Measurements from ENCODE around the gene MS4A10. TPM values are rescaled to one million over a fixed set of nuclear protein-coding genes. Genes with fewer than 3 reads are reported as not detected.

MS4A10 gene
- polyA plus RNA-seq, 1 donor (not counting 4 experiments of a cell fraction or from before 2014, with no cell fraction given) = not detected

- H3K36me3 ChIP-seq (ENCODE audit: control insufficient read depth in 2 of 2, extremely low read depth in 1 of 2, insufficient read depth in 2 of 2, low read length in 2 of 2) = no peaks in the 10 kb centered on the region
- dilution Hi-C loops (cut with MboI; ENCODE audit: extremely low pct_ligation_motif_present, low sequenced_read_pairs) = no loop called here
- H3K27me3 ChIP-seq (ENCODE audit: control insufficient read depth, extremely low read depth, insufficient read depth, low read length) = no peaks in the 10 kb centered on the region
- H3K27ac ChIP-seq (ENCODE audit: control insufficient read depth, insufficient read depth, low read length) = no peak overlapping the region
- H3K9ac ChIP-seq (ENCODE audit: control insufficient read depth, extremely low read depth, insufficient read depth, low read length) = no peak overlapping the region
- H3K4me2 ChIP-seq (ENCODE audit: control insufficient read depth, extremely low read depth, insufficient read depth, low read depth, low read length) = no peak overlapping the region
- H3K79me2 ChIP-seq (ENCODE audit: control insufficient read depth, insufficient read depth, low read length) = no peaks in the 10 kb centered on the region
- H3K4me1 ChIP-seq (ENCODE audit: control insufficient read depth, extremely low read depth, insufficient read depth, low read length) = no peaks in the 10 kb centered on the region
- H3K4me3 ChIP-seq (ENCODE audit: control insufficient read depth in 2 of 3, extremely low read depth in 1 of 3, insufficient read depth in 2 of 3, low read depth in 1 of 3, low read length in 3 of 3) = no peak overlapping the region
- no peaks in the 10 kb centered on the region for H3K9me3 ChIP-seq (ENCODE audit: control insufficient read depth, low read depth, low read length)
- no peaks in the 10 kb centered on the region for H3K9me1 ChIP-seq (ENCODE audit: control insufficient read depth, extremely low read depth, insufficient read depth, low read length)
- no peak overlapping the region for H2AFZ ChIP-seq (ENCODE audit: control insufficient read depth, low read length)
- TF ChIP-seq EZH2 (IDR thresholded peaks at IDR 0.05; ENCODE audit: low read length) (no peak), CTCF (optimal IDR thresholded peaks at IDR 0.05 in 1 of 3, IDR thresholded peaks at IDR 0.05 in 1 of 3, conservative IDR thresholded peaks at IDR 0.05 in 1 of 3; ENCODE audit: extremely low read depth in 1 of 3, insufficient read depth in 2 of 3, low read length in 3 of 3) (no peak)
- no peaks in the 10 kb centered on the region for H4K20me1 ChIP-seq (ENCODE audit: control insufficient read depth, extremely low read depth, insufficient read depth, low read length)
- FAIRE-seq (no peak), DNase-seq (ENCODE audit: low read depth, low spot score) (no peak)
Measured at GRCh38 chr11:60798631-60799030, 13.5 kb downstream of the MS4A10 start.

GRCh38 chr11:60801194-60801593, 16.1 kb downstream of the MS4A10 start:
- DNase-seq (ENCODE audit: low read depth, low spot score) (no peak), FAIRE-seq (no peak)
- Histone ChIP-seq H3K9me1 (ENCODE audit: control insufficient read depth, extremely low read depth, insufficient read depth, low read length) (no peaks in the 10 kb centered on the region), H3K9me3 (ENCODE audit: control insufficient read depth, low read depth, low read length) (no peaks in the 10 kb centered on the region), H2AFZ (ENCODE audit: control insufficient read depth, low read length) (no peak overlapping the region), H3K27ac (ENCODE audit: control insufficient read depth, insufficient read depth, low read length) (no peak overlapping the region), H3K4me1 (ENCODE audit: control insufficient read depth, extremely low read depth, insufficient read depth, low read length) (no peaks in the 10 kb centered on the region), H3K79me2 (ENCODE audit: control insufficient read depth, insufficient read depth, low read length) (no peaks in the 10 kb centered on the region), H3K36me3 (ENCODE audit: control insufficient read depth in 2 of 2, extremely low read depth in 1 of 2, insufficient read depth in 2 of 2, low read length in 2 of 2) (no peaks in the 10 kb centered on the region), H3K4me2 (ENCODE audit: control insufficient read depth, extremely low read depth, insufficient read depth, low read depth, low read length) (no peak overlapping the region), H4K20me1 (ENCODE audit: control insufficient read depth, extremely low read depth, insufficient read depth, low read length) (no peaks in the 10 kb centered on the region), H3K4me3 (ENCODE audit: control insufficient read depth in 2 of 3, extremely low read depth in 1 of 3, insufficient read depth in 2 of 3, low read depth in 1 of 3, low read length in 3 of 3) (no peak overlapping the region), H3K9ac (ENCODE audit: control insufficient read depth, extremely low read depth, insufficient read depth, low read length) (no peak overlapping the region), H3K27me3 (ENCODE audit: control insufficient read depth, extremely low read depth, insufficient read depth, low read length) (no peaks in the 10 kb centered on the region)
- TF ChIP-seq EZH2 (IDR thresholded peaks at IDR 0.05; ENCODE audit: low read length) (no peak), CTCF (optimal IDR thresholded peaks at IDR 0.05 in 1 of 3, IDR thresholded peaks at IDR 0.05 in 1 of 3, conservative IDR thresholded peaks at IDR 0.05 in 1 of 3; ENCODE audit: extremely low read depth in 1 of 3, insufficient read depth in 2 of 3, low read length in 3 of 3) (no peak)
- dilution Hi-C loops (cut with MboI; ENCODE audit: extremely low pct_ligation_motif_present, low sequenced_read_pairs) = no loop called here
